GM11168 (cell line): ENCODE results near the gene NR2E1.

ENCODE experiments used
- in situ Hi-C: fragments of 300-500 bp; cut with MboI; formaldehyde crosslinking; loops from one replicate; pipeline ENCODE4 v1.12.0; 2022; ENCODE audit warnings: low sequenced_read_pairs; ENCODE audit not compliant: unreplicated experiment

The NR2E1 gene

GRCh38 chr6:108200631-108201030, 34.8 kb downstream of the NR2E1 start:
- in situ Hi-C loops: no loop called here

GRCh38 chr6:108203189-108204112, 37.6 kb downstream of the NR2E1 start:
- in situ Hi-C loops: no loop called here

- in situ Hi-C loops: no loop called here
These were observed 41.2 kb downstream of the NR2E1 start for GRCh38 chr6:108207013-108207412.

- in situ Hi-C loops: no loop called here
These were observed 43.9 kb downstream of the NR2E1 start for GRCh38 chr6:108209738-108210137.

- in situ Hi-C loops: no loop called here
These were observed 44.7 kb downstream of the NR2E1 start for GRCh38 chr6:108210556-108210955.

- in situ Hi-C loops: no loop called here
These were observed 45.8 kb downstream of the NR2E1 start for GRCh38 chr6:108211671-108212070.

- in situ Hi-C loops: no loop called here
These were observed 56.2 kb downstream of the NR2E1 start for GRCh38 chr6:108222064-108222463.

GRCh38 chr6:108222504-108222903, 56.7 kb downstream of the NR2E1 start:
- in situ Hi-C loops: no loop called here

GRCh38 chr6:108227290-108227689, 61.5 kb downstream of the NR2E1 start:
- in situ Hi-C loops: no loop called here

- in situ Hi-C loops: no loop called here
These were observed 62.6 kb downstream of the NR2E1 start for GRCh38 chr6:108228416-108228815.

- in situ Hi-C loops: no loop called here
These were observed 69.3 kb downstream of the NR2E1 start for GRCh38 chr6:108235127-108235526.

- in situ Hi-C loops: no loop called here
These were observed 71.0 kb downstream of the NR2E1 start for GRCh38 chr6:108236791-108237190.

GRCh38 chr6:108238322-108238721, 72.5 kb downstream of the NR2E1 start:
- in situ Hi-C loops: no loop called here
